ENCODE results near the gene SSH2.
A peak's percentile ranks its signal among the peaks of the same experiment; 100 is the strongest.
"Not testable (repeated sequence)": the region's sequence is repeated elsewhere in the genome, so short reads cannot be mapped to it uniquely, and the experiment has no call there.

The SSH2 gene

GRCh38 chr17:29870836-29871465 lies 59.1 kb downstream of the SSH2 start:
- peak in 1 of 3 experiments; percentile 6 for DNase-seq

GRCh38 chr17:29867643-29868181 lies 62.3 kb downstream of the SSH2 start:
- DNase-seq = peak in 1 of 3 experiments; percentile 48

- DNase-seq = no peak
These were observed 63.2 kb downstream of the SSH2 start for GRCh38 chr17:29866746-29867404.

- DNase-seq = no peak
These were observed 65.4 kb downstream of the SSH2 start for GRCh38 chr17:29864615-29865014.

- DNase-seq = not testable (repeated sequence)
These were observed 65.9 kb downstream of the SSH2 start for GRCh38 chr17:29864123-29864522.

GRCh38 chr17:29862951-29863350 lies 67.1 kb downstream of the SSH2 start:
- DNase-seq = no peak

- no peak for DNase-seq
These were observed 67.9 kb downstream of the SSH2 start for GRCh38 chr17:29862127-29862526.

- DNase-seq = not testable (repeated sequence)
These were observed 70.6 kb downstream of the SSH2 start for GRCh38 chr17:29859445-29859844.

- DNase-seq = no peak
These were observed 72.2 kb downstream of the SSH2 start for GRCh38 chr17:29857823-29858222.

GRCh38 chr17:29857105-29857504 lies 72.9 kb downstream of the SSH2 start:
- not testable (repeated sequence) for DNase-seq

GRCh38 chr17:29855686-29856085 lies 74.3 kb downstream of the SSH2 start:
- DNase-seq = no peak

GRCh38 chr17:29848737-29849136 lies 81.3 kb downstream of the SSH2 start:
- no peak for DNase-seq

- DNase-seq = no peak
These were observed 82.3 kb downstream of the SSH2 start for GRCh38 chr17:29847527-29848400.

- DNase-seq = no peak
These were observed 82.9 kb downstream of the SSH2 start for GRCh38 chr17:29847118-29847517.

- no peak for DNase-seq
These were observed 83.7 kb downstream of the SSH2 start for GRCh38 chr17:29846298-29846697.

- peak; percentile 19 to 62 (median 34) for DNase-seq
These were observed 85.5 kb downstream of the SSH2 start for GRCh38 chr17:29844339-29845048.

GRCh38 chr17:29840884-29841283 lies 89.1 kb downstream of the SSH2 start:
- DNase-seq = no peak

GRCh38 chr17:29839656-29840055 lies 90.4 kb downstream of the SSH2 start:
- no peak for DNase-seq

GRCh38 chr17:29838961-29839360 lies 91.1 kb downstream of the SSH2 start:
- peak in 2 of 3 experiments; percentile 1 to 26 for DNase-seq

- DNase-seq = no peak
These were observed 92.5 kb downstream of the SSH2 start for GRCh38 chr17:29837531-29837930.

- DNase-seq = no peak
These were observed 93.4 kb downstream of the SSH2 start for GRCh38 chr17:29836643-29837042.

GRCh38 chr17:29835435-29836351 lies 94.3 kb downstream of the SSH2 start:
- no peak for DNase-seq
